Lower leg skin (tissue), 3 donors: ENCODE measurements around the gene DENND5A.

Source experiments
- CTCF ChIP-seq, 3 donors: fragments of 450-650 bp; IDR thresholded peaks; one replicate each; pipeline ENCODE4 v1.5.1; 2016; ENCODE audit warnings: antibody characterized with exemption in 3 of 3, mild to moderate bottlenecking in 3 of 3, moderate library complexity in 2 of 3
- POLR2A ChIP-seq, 2 donors: fragments of 450-650 bp; IDR thresholded peaks; one replicate each; pipeline ENCODE4 v1.6.1; 2016 to 2017; ENCODE audit warnings: antibody characterized with exemption in 2 of 2, mild to moderate bottlenecking in 1 of 2, moderate library complexity in 1 of 2

- TF ChIP-seq CTCF (IDR thresholded peaks at IDR 0.05), result no peak
- TF ChIP-seq POLR2A (IDR thresholded peaks at IDR 0.05), result no peak
Observed at GRCh38 chr11:9151631-9152030, 113.5 kb downstream of the DENND5A start.
